Measurements from ENCODE around the gene DHRS2. TPM values are rescaled to one million over a fixed set of nuclear protein-coding genes. Genes with fewer than 3 reads are reported as not detected.

Gene DHRS2
- total and polyA plus RNA-seq, 2 of the 13 experiments (the other 11 are each of a cell fraction or from before 2014, with no cell fraction given): 1,621 to 3,021 TPM

DNA sequence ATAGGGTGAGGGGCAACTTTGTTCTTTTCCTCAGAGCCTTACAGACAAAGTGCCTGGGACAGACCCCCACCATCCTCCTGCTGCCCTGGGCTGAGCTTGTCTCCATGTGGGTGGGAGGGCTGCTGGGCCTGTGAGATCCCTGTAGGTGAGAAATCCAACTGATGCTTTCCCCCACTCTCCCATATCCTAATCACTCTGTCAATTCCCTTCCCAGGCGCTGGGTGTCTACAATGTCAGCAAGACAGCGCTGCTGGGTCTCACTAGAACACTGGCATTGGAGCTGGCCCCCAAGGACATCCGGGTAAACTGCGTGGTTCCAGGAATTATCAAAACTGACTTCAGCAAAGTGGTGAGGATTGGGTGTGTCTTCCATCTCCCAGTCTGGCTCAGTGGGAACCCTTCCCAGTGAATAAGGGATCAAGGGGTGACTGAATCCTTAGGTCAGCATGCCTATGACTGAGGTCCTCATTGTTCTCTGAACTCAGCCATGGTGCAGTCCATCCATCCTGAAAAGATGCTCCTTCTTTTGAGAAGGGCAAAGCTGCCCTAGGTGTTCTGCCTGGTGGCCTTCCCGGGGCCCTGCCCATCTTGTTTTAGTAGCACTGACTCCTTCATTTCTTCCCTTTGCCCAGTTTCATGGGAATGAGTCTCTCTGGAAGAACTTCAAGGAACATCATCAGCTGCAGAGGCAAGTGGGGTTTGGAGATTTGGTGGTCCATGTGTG is 8.2 kb downstream of the DHRS2 start (continued):
- no peak for TF ChIP-seq PAWR (CRISPR knock-in tag; IDR thresholded peaks at IDR 0.05; ENCODE audit: borderline replicate concordance)
- TF ChIP-seq KLF15 (CRISPR knock-in tag; IDR thresholded peaks at IDR 0.05; ENCODE audit: borderline replicate concordance): no peak
- no peak for TF ChIP-seq GTF3A (CRISPR knock-in tag; conservative IDR thresholded peaks at IDR 0.05)
- TF ChIP-seq ZFAT (CRISPR knock-in tag; conservative IDR thresholded peaks at IDR 0.05): no peak
- TF ChIP-seq HOXA9 (CRISPR knock-in tag; IDR thresholded peaks at IDR 0.05; ENCODE audit: borderline replicate concordance): no peak
- TF ChIP-seq, protein P1, sequence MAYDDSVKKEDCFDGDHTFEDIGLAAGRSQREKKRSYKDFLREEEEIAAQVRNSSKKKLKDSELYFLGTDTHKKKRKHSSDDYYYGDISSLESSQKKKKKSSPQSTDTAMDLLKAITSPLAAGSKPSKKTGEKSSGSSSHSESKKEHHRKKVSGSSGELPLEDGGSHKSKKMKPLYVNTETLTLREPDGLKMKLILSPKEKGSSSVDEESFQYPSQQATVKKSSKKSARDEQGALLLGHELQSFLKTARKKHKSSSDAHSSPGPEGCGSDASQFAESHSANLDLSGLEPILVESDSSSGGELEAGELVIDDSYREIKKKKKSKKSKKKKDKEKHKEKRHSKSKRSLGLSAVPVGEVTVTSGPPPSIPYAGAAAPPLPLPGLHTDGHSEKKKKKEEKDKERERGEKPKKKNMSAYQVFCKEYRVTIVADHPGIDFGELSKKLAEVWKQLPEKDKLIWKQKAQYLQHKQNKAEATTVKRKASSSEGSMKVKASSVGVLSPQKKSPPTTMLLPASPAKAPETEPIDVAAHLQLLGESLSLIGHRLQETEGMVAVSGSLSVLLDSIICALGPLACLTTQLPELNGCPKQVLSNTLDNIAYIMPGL (CRISPR knock-in tag; IDR thresholded peaks at IDR 0.05; ENCODE audit: borderline replicate concordance in 1 of 2, low read depth in 1 of 2): no peak
- TF ChIP-seq, protein P2, sequence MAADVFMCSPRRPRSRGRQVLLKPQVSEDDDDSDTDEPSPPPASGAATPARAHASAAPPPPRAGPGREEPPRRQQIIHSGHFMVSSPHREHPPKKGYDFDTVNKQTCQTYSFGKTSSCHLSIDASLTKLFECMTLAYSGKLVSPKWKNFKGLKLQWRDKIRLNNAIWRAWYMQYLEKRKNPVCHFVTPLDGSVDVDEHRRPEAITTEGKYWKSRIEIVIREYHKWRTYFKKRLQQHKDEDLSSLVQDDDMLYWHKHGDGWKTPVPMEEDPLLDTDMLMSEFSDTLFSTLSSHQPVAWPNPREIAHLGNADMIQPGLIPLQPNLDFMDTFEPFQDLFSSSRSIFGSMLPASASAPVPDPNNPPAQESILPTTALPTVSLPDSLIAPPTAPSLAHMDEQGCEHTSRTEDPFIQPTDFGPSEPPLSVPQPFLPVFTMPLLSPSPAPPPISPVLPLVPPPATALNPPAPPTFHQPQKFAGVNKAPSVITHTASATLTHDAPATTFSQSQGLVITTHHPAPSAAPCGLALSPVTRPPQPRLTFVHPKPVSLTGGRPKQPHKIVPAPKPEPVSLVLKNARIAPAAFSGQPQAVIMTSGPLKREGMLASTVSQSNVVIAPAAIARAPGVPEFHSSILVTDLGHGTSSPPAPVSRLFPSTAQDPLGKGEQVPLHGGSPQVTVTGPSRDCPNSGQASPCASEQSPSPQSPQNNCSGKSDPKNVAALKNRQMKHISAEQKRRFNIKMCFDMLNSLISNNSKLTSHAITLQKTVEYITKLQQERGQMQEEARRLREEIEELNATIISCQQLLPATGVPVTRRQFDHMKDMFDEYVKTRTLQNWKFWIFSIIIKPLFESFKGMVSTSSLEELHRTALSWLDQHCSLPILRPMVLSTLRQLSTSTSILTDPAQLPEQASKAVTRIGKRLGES (CRISPR knock-in tag; IDR thresholded peaks at IDR 0.05; ENCODE audit: borderline replicate concordance): no peak
- TF ChIP-seq, protein P3, sequence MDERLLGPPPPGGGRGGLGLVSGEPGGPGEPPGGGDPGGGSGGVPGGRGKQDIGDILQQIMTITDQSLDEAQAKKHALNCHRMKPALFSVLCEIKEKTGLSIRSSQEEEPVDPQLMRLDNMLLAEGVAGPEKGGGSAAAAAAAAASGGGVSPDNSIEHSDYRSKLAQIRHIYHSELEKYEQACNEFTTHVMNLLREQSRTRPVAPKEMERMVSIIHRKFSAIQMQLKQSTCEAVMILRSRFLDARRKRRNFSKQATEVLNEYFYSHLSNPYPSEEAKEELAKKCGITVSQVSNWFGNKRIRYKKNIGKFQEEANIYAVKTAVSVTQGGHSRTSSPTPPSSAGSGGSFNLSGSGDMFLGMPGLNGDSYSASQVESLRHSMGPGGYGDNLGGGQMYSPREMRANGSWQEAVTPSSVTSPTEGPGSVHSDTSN (CRISPR knock-in tag; IDR thresholded peaks at IDR 0.05): no peak
- no peak for TF ChIP-seq ZMYM4 (CRISPR knock-in tag; IDR thresholded peaks at IDR 0.05)
- no peak for TF ChIP-seq CC2D1A (CRISPR knock-in tag; IDR thresholded peaks at IDR 0.05)
- TF ChIP-seq RXRA (CRISPR knock-in tag; IDR thresholded peaks at IDR 0.05): 0 out of 2 replicates have a peak, but pooled peaks have one; percentile 28
- TF ChIP-seq SP2 (CRISPR knock-in tag; IDR thresholded peaks at IDR 0.05): no peak
- TF ChIP-seq SATB2 (CRISPR knock-in tag; IDR thresholded peaks at IDR 0.05): no peak
- no peak for TF ChIP-seq ZNF143 (CRISPR knock-in tag; IDR thresholded peaks at IDR 0.05)
- TF ChIP-seq, protein P4, sequence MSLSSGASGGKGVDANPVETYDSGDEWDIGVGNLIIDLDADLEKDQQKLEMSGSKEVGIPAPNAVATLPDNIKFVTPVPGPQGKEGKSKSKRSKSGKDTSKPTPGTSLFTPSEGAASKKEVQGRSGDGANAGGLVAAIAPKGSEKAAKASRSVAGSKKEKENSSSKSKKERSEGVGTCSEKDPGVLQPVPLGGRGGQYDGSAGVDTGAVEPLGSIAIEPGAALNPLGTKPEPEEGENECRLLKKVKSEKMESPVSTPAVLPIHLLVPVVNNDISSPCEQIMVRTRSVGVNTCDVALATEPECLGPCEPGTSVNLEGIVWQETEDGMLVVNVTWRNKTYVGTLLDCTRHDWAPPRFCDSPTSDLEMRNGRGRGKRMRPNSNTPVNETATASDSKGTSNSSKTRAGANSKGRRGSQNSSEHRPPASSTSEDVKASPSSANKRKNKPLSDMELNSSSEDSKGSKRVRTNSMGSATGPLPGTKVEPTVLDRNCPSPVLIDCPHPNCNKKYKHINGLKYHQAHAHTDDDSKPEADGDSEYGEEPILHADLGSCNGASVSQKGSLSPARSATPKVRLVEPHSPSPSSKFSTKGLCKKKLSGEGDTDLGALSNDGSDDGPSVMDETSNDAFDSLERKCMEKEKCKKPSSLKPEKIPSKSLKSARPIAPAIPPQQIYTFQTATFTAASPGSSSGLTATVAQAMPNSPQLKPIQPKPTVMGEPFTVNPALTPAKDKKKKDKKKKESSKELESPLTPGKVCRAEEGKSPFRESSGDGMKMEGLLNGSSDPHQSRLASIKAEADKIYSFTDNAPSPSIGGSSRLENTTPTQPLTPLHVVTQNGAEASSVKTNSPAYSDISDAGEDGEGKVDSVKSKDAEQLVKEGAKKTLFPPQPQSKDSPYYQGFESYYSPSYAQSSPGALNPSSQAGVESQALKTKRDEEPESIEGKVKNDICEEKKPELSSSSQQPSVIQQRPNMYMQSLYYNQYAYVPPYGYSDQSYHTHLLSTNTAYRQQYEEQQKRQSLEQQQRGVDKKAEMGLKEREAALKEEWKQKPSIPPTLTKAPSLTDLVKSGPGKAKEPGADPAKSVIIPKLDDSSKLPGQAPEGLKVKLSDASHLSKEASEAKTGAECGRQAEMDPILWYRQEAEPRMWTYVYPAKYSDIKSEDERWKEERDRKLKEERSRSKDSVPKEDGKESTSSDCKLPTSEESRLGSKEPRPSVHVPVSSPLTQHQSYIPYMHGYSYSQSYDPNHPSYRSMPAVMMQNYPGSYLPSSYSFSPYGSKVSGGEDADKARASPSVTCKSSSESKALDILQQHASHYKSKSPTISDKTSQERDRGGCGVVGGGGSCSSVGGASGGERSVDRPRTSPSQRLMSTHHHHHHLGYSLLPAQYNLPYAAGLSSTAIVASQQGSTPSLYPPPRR (CRISPR knock-in tag; IDR thresholded peaks at IDR 0.05; ENCODE audit: borderline replicate concordance): no peak
- TF ChIP-seq HES4 (CRISPR knock-in tag; IDR thresholded peaks at IDR 0.05; ENCODE audit: borderline replicate concordance): no peak

All from HepG2 (cell line).